OCI-LY1 (cell line): ENCODE measurements around the gene CCND1.

ENCODE experiments used
- H2AFZ ChIP-seq: fragments of 200-600 bp; sonication (generic), shearing (Covaris generic); 2 replicates; pipeline ENCODE4 v1.6.0; 2014; ENCODE audit warnings: antibody characterized with exemption, mild to moderate bottlenecking, low read length
- H3F3A ChIP-seq: fragments of 200-600 bp; sonication (generic), shearing (Covaris generic); 2 replicates; pipeline ENCODE4 v1.6.0; 2014; ENCODE audit warnings: mild to moderate bottlenecking, antibody characterized with exemption, low read length, moderate library complexity; ENCODE audit not compliant: insufficient read depth
- H3K27ac ChIP-seq: fragments of 200-600 bp; sonication (generic); 2 replicates; pipeline ENCODE4 v1.5.1; 2014; ENCODE audit warnings: low read length, mixed run types, mild to moderate bottlenecking, low read depth; ENCODE audit not compliant: poor library complexity, severe bottlenecking
- H3K27me3 ChIP-seq: fragments of 200-600 bp; sonication (generic); 2 replicates; pipeline ENCODE4 v1.6.0; 2014; ENCODE audit warnings: antibody characterized with exemption, mild to moderate bottlenecking, low read length, moderate library complexity; ENCODE audit not compliant: insufficient read depth
- H3K36me3 ChIP-seq: fragments of 200-600 bp; sonication (generic); 2 replicates; pipeline ENCODE4 v1.6.1; 2014; ENCODE audit warnings: mild to moderate bottlenecking, antibody characterized with exemption, low read length, moderate library complexity, mixed read lengths; ENCODE audit not compliant: insufficient read depth
- H3K4me1 ChIP-seq: fragments of 200-600 bp; sonication (generic); 2 replicates; pipeline ENCODE4 v1.5.1; 2014; ENCODE audit warnings: mild to moderate bottlenecking, low read length, moderate library complexity; ENCODE audit not compliant: insufficient read depth, severe bottlenecking
- H3K4me2 ChIP-seq: fragments of 200-600 bp; sonication (generic), shearing (Covaris generic); 2 replicates; pipeline ENCODE4 v1.6.1; 2014; ENCODE audit warnings: low read length
- H3K4me3 ChIP-seq: fragments of 200-600 bp; sonication (generic); 2 replicates; pipeline ENCODE4 v1.5.1; 2014; ENCODE audit warnings: low read length, low read depth, mild to moderate bottlenecking, mixed read lengths; ENCODE audit not compliant: poor library complexity, severe bottlenecking
- H3K79me2 ChIP-seq: fragments of 200-600 bp; shearing (Covaris generic); 2 replicates; pipeline ENCODE4 v1.6.1; 2016; ENCODE audit warnings: mixed run types, low read length, mixed read lengths; ENCODE audit not compliant: insufficient read depth
- H3K9ac ChIP-seq: fragments of 200-600 bp; sonication (generic), shearing (Covaris generic); 2 replicates; pipeline ENCODE4 v1.6.1; 2014; ENCODE audit warnings: mild to moderate bottlenecking, low read length, mixed read lengths
- H3K9me2 ChIP-seq: fragments of 200-600 bp; sonication (generic), shearing (Covaris generic); 2 replicates; pipeline ENCODE4 v1.6.1; 2014; ENCODE audit warnings: low read depth, mild to moderate bottlenecking, low read length, mixed read lengths
- H3K9me3 ChIP-seq: fragments of 200-600 bp; shearing (Covaris generic); 2 replicates; pipeline ENCODE4 v1.6.1; 2014; ENCODE audit warnings: low read length, mixed read lengths
- H4K20me1 ChIP-seq: fragments of 200-600 bp; sonication (generic), shearing (Covaris generic); 2 replicates; pipeline ENCODE4 v1.6.0; 2016; ENCODE audit warnings: mild to moderate bottlenecking, low read length; ENCODE audit not compliant: insufficient read depth
- CTCF ChIP-seq: fragments of 200-600 bp; sonication (generic), shearing (Covaris generic); IDR thresholded peaks from 2 replicates; pipeline ENCODE4 v1.5.1; 2017; ENCODE audit warnings: mild to moderate bottlenecking, antibody characterized with exemption, low read length, moderate library complexity, mixed read lengths
- EZH2 ChIP-seq: fragments of 200-600 bp; sonication (generic), shearing (Covaris generic); IDR thresholded peaks from 2 replicates; pipeline ENCODE4 v1.8.0; 2017; ENCODE audit warnings: borderline replicate concordance, mixed run types, mild to moderate bottlenecking, antibody characterized with exemption, low read length, moderate library complexity, mixed read lengths

CCND1 gene

GRCh38 chr11:69658626-69659450 is 17.9 kb downstream of the CCND1 start:
- no peaks in the 10 kb centered on the region for H4K20me1 ChIP-seq
- no peaks in the 10 kb centered on the region for H3K9me2 ChIP-seq
- H3K4me1 ChIP-seq = no peaks in the 10 kb centered on the region
- no peaks in the 10 kb centered on the region for H3K9me3 ChIP-seq
- H3K4me3 ChIP-seq = no peak overlapping the region
- no peak overlapping the region for H3K4me2 ChIP-seq
- H3K27me3 ChIP-seq = no peaks in the 10 kb centered on the region
- no peaks in the 10 kb centered on the region for H3K36me3 ChIP-seq
- H3F3A ChIP-seq = no peaks in the 10 kb centered on the region
- H3K9ac ChIP-seq = no peak overlapping the region
- H3K27ac ChIP-seq = no peak overlapping the region
- no peak overlapping the region for H2AFZ ChIP-seq
- TF ChIP-seq EZH2 = no peak
- TF ChIP-seq CTCF = no peak
- H3K79me2 ChIP-seq = no peaks in the 10 kb centered on the region

- no peaks in the 10 kb centered on the region for H4K20me1 ChIP-seq
- H3K27me3 ChIP-seq = no peaks in the 10 kb centered on the region
- no peaks in the 10 kb centered on the region for H3K9me3 ChIP-seq
- H3K9me2 ChIP-seq = no peaks in the 10 kb centered on the region
- no peak for TF ChIP-seq EZH2
- no peak for TF ChIP-seq CTCF
- H3K4me1 ChIP-seq = no peaks in the 10 kb centered on the region
- H3K27ac ChIP-seq = no peak overlapping the region
- no peak overlapping the region for H3K4me3 ChIP-seq
- H3K36me3 ChIP-seq = no peaks in the 10 kb centered on the region
- no peak overlapping the region for H2AFZ ChIP-seq
- no peaks in the 10 kb centered on the region for H3K79me2 ChIP-seq
- no peak overlapping the region for H3K4me2 ChIP-seq
- H3K9ac ChIP-seq = no peak overlapping the region
- H3F3A ChIP-seq = no peaks in the 10 kb centered on the region
Measured at GRCh38 chr11:69659591-69659990, 18.6 kb downstream of the CCND1 start.

- TF ChIP-seq CTCF (no peak), EZH2 (no peak)
- H3K79me2 ChIP-seq = no peaks in the 10 kb centered on the region
- no peak overlapping the region for H3K4me3 ChIP-seq
- no peaks in the 10 kb centered on the region for H3K9me3 ChIP-seq
- no peaks in the 10 kb centered on the region for H4K20me1 ChIP-seq
- H2AFZ ChIP-seq = no peak overlapping the region
- H3K36me3 ChIP-seq = no peaks in the 10 kb centered on the region
- no peaks in the 10 kb centered on the region for H3F3A ChIP-seq
- H3K9me2 ChIP-seq = no peaks in the 10 kb centered on the region
- no peaks in the 10 kb centered on the region for H3K27me3 ChIP-seq
- no peak overlapping the region for H3K4me2 ChIP-seq
- H3K4me1 ChIP-seq = no peaks in the 10 kb centered on the region
- no peak overlapping the region for H3K27ac ChIP-seq
- H3K9ac ChIP-seq = no peak overlapping the region
Measured at GRCh38 chr11:69660001-69660500, 19.1 kb downstream of the CCND1 start.
